IPS-18c (cell line): ENCODE measurements around the gene ADGRE3.
"Not testable (repeated sequence)": the region's sequence is repeated elsewhere in the genome, so short reads cannot be mapped to it uniquely, and the experiment has no call there.

Experiments used
- H3K4me3 ChIP-seq: 2 replicates; pipeline ENCODE4 v1.7.0; 2013; ENCODE audit warnings: low read depth, mild to moderate bottlenecking, low read length, moderate library complexity; ENCODE audit not compliant: insufficient read depth
- H3K9me3 ChIP-seq: one replicate; pipeline ENCODE4 v1.6.1; 2013; ENCODE audit warnings: mild to moderate bottlenecking, low read length, moderate library complexity; ENCODE audit not compliant: control insufficient read depth, insufficient read depth

ADGRE3 gene

DNA sequence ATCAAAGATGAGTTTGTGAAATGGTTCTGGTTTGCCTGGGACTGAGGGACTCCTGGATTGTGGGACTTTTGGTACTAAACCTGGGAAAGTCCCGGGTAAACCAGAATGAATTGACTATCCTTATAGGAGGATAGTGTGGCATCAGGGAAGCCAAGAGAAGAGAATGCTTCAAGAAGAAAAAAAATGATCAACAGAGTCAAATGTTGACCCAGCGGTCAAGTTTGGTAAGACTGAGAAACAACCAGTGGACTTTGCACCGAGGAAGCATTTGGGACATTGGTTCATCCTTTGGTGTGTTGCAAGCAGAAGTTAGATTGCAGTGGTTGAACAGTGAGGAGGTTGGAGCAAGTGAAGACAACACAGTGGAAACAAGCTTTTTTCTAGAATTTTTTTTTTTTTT, 58.2 kb downstream of the ADGRE3 start:
- Histone ChIP-seq H3K9me3 (no peaks in the 10 kb centered on the region), H3K4me3 (no peak overlapping the region)

DNA sequence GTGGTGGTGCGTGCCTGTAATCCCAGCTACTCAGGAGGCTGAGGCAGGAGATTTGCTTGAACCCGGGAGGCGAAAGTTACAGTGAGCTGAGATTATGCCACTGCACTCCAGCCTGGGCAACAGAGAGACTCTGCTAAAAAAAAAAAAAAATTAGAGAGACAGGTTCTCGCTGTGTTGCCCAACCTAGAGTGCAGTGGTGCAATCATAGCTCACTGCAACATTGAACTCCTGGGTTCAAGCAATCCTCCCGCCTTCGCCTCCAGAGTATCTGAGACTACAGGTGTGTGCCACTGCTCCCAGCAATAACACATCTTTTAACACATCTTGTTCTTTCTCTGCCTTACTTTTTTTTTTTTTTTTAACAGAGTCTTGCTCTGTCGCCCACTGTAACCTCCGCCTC, 59.0 kb downstream of the ADGRE3 start:
- H3K4me3 ChIP-seq, result no peak overlapping the region
- no peaks in the 10 kb centered on the region for H3K9me3 ChIP-seq

DNA sequence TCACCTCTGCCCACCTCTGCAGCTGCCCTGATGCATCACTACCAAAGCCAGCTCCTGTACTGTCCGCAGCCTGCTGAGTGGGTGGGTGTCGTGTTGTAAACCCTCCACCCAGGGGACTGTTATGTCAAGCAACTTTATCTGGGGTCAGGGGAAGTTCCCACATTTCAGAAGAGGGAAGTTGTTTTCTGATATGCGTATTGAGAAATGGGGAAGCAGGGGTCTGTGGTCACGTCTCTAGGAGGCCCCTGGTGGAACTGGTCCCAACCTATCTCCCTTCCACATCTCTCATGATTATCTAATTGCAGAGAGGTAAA, 60.6 kb downstream of the ADGRE3 start:
- Histone ChIP-seq H3K4me3 (no peak overlapping the region), H3K9me3 (no peaks in the 10 kb centered on the region)

DNA sequence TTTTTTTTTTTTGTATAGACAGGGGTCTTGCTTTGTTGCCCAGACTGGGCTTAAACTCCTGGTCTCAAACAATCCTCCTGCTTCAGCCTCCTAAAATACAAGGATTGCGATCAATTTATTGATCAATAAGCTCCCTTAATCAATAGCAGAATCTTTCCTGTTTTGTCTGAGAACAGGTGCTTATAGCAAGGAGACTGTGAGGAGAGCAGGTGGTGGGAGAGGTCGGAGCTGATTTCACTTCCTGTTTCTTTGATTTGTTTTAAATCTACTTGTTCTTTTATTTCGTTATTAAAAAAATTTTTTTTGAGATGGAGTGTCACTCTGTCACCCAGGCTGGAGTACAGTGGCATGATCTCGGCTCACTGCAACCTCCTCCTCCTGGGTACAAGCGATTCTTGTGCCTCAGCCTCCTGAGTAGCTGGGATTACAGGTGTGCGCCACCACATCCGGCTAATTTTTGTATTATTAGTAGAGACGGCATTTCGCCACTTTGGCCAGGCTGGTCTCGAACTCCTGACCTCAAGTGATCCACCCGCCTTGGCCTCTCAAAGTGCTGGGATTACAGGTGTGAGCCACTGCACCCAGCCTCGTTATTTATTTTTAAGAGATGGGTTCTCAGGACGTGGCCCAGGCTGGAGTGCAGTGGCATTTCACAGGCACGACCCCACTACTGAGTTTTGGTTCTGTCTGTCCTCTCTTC, 61.1 kb downstream of the ADGRE3 start:
- H3K4me3 ChIP-seq, H3K9me3 ChIP-seq: not testable (repeated sequence)

DNA sequence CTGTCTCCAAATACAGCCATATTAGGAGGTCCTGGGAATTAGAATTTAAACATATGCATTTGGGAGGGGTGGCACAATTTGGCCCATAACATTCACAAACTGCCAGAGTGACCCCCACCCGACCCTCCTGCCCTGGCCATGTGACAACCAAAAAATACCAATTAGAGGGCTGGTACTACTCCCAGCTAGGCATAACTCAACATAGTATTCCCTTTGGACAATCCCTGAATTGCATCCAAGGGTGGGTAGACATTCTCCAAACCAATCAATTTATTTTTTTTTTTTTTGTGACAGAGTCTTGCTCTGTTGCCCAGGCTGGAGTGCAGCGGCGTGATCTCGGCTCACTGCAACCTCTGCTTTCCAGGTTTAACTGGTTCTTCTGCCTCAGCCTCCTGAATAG, 62.0 kb downstream of the ADGRE3 start:
- no peak overlapping the region for H3K4me3 ChIP-seq
- no peaks in the 10 kb centered on the region for H3K9me3 ChIP-seq

DNA sequence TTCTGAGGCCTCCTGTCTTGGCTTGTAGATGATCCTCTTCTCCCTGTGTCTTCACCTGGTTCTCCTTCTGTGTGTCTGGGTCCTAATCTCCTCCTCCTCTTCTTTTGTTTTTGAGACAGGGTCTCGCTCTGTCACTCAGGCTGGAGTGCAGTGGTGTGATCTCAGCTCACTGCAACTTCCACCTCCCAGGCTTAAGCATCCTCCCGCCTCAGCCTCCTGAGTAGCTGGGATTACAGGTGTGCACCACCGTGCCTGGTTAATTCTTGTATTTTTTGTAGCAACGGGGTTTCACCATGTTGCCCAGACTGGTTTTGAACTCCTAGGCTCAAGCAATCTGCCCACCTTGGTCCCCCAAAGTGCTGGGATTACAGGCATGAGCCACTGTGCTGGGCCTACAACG, 62.4 kb downstream of the ADGRE3 start:
- not testable (repeated sequence) for H3K4me3 ChIP-seq, H3K9me3 ChIP-seq

DNA sequence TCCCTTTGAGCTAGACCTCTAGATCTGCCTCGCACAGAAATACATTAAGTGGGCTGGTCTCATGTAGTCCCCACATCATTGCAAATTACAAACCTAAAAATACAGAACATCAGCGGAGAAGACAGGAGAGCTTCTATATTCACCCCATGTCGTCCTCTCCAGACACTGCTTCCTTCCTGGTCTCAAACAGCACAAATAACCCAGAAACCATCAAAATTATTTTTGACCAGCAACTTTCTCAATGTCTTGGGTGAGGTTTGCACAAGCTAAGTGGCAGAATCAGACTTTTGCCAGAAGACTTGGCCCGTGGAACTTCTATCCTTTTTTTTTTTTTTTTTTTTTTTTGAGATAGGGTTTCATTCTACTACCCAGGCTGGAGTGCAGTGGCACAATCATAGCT, 63.6 kb downstream of the ADGRE3 start:
- no peak overlapping the region for H3K4me3 ChIP-seq
- no peaks in the 10 kb centered on the region for H3K9me3 ChIP-seq

DNA sequence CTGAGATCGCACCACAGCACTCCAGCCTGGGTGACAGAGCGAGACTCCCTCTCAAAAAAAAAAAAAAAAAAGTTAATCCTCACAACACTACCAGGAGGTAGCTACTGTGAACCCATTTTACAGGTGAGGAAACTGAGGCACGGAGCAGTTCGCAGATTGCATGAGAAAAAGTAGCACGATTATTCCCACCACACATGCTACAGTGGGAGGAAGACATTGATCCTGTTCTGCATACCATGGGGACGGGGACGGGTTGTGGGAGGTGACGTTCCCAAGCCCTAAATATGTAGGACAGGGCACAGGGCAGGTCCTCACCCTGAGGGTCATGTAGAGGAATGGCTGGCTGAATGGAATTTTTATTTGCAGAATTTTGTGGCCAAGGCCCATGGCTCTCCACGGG, 68.0 kb downstream of the ADGRE3 start:
- Histone ChIP-seq H3K9me3 (no peaks in the 10 kb centered on the region), H3K4me3 (no peak overlapping the region)

DNA sequence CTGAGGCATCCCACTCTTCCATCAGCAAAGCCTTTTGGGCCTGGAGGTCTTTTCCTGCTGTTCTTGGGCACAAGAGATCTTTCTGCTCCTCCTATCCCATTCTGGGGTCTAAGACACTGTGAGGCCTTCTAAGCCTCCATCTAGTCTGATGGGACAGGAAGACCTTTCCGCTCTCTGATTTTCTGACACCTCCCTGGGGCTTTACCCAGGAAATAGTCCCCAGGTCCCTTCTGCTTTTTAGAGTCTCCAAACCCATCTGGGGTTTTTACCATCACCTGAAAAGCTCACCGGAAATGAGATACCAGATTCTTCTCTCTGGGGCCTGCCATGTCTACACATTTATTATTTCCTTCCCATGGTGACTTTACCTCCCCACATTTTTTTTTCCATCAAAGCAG, 70.7 kb downstream of the ADGRE3 start:
- Histone ChIP-seq H3K4me3 (no peak overlapping the region), H3K9me3 (no peaks in the 10 kb centered on the region)

DNA sequence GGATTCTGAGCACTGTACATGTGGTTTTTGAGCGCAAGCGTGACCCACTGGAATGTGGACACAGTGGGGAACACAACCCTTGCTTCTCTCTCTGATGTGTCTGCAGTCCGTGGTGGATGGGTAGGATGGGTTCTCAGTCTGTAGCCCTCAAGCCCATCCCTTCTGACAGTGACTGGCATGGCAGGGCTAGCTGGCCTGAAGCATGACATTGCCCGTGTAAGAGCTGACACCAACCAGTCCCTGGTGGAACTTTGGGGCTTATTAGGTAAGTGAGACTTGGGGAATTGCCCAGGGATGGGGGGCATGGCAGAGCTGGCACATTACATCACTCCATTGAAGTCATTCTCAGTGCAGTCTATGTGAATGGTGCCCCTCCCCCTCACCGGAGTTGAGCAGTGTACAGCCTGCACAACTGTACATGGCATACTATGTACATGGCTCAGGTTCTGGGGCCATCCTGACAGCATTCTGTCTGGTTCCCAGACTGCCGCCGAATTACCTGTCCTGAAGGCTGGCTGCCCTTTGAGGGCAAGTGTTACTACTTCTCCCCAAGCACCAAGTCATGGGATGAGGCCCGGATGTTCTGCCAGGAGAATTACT, 75.0 kb downstream of the ADGRE3 start:
- no peaks in the 10 kb centered on the region for H3K9me3 ChIP-seq

DNA sequence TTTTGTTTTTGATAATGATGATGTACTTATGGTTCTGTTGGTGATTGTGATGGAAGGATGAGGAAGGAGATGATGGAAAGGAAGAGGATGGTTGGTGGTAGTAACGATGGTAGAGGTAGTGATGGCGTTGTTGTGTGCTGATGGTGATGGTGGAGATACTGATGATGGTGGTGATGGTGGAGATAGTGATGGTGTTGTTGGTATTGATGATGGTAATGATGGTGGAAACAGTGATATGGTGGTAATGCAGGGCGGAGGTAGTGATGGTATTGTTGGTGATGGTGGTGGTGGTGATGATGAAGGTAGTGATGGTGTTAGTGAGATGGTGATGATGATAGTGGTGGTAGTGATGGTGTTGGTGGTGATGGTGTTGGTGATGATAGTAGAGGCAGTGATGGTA, 79.1 kb downstream of the ADGRE3 start:
- Histone ChIP-seq H3K4me3 (no peak overlapping the region), H3K9me3 (no peaks in the 10 kb centered on the region)

More for the DNA sequence above, 75.0 kb downstream of the ADGRE3 start:
- no peak overlapping the region for H3K4me3 ChIP-seq

DNA sequence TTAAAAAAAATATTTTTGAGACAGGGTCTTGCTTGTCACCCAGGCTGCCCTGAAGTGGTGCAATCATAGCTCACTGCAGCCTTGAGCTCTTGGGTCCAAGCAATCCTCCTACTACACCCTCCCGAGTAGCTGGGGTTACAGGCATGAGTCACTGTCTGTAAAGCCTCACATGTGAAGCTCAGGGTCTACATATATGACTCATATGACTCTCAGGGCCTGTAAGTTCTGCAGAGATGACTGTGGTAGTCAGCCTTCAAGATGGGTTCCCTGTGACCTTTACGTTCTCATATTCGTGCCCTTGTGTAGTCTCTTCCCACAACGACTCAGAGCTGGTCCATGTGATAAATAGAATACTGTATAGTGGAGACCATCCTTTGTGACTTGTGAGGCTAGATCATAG, 85.2 kb downstream of the ADGRE3 start:
- not testable (repeated sequence) for H3K9me3 ChIP-seq, H3K4me3 ChIP-seq

DNA sequence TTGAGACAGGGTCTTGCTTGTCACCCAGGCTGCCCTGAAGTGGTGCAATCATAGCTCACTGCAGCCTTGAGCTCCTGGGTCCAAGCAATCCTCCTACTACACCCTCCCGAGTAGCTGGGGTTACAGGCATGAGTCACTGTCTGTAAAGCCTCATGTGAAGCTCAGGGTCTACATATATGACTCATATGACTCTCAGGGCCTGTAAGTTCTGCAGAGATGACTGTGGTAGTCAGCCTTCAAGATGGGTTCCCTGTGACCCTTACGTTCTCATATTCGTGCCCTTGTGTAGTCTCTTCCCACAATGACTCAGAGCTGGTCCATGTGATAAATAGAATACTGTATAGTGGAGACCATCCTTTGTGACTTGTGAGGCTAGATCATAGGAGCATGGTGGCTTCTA, 89.5 kb downstream of the ADGRE3 start:
- H3K4me3 ChIP-seq, H3K9me3 ChIP-seq: not testable (repeated sequence)

DNA sequence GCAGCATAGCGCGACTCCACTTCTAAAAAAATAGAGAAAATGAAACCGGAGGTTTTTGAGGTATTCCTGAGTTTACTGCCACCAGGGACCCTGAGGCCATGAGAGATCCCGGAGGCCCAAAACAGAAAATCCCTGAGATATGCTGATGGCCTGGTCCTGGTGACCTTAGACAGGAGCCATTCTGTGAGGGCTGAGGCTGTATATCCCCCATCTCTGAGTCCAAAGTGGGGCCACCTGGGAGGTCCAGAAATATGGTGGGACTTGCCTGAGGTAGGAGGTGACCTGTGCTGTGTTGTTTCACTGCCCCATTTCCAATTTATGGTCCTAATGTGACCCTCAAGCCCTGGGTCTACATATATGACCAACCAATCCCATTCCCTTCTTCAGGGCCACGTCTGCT, 90.3 kb downstream of the ADGRE3 start:
- H3K4me3 ChIP-seq, H3K9me3 ChIP-seq: not testable (repeated sequence)

DNA sequence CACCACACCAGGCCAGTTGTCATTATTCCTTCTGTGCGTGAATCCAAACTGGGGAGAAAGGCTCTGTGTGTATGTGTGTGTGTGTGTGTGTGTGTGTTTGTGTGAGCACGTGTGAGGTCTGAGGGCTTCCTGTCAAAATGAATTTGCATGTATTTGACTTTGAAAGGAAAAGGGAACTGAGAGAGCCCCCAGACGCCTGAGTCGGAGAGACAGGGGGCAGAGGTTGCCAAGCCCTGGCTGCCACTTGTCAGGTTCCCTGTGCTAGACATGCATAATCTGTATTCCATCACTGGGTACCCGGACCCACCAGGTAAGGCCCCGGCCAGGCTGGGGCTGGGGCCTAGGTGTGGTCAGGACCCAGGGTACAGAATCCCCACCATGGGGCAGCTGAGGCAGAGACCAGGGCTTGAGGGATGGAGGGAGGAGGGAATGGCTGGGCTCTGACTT, 91.7 kb downstream of the ADGRE3 start, which contains the start of gene CLEC17A:
TSS of gene CLEC17A (plus strand) at position 191 of the 447 bp plus-strand sequence. CDS start at position 268, 77 bp downstream.
- Histone ChIP-seq H3K9me3 (no peaks in the 10 kb centered on the region), H3K4me3 (no peak within 1 kb of the TSS)

DNA sequence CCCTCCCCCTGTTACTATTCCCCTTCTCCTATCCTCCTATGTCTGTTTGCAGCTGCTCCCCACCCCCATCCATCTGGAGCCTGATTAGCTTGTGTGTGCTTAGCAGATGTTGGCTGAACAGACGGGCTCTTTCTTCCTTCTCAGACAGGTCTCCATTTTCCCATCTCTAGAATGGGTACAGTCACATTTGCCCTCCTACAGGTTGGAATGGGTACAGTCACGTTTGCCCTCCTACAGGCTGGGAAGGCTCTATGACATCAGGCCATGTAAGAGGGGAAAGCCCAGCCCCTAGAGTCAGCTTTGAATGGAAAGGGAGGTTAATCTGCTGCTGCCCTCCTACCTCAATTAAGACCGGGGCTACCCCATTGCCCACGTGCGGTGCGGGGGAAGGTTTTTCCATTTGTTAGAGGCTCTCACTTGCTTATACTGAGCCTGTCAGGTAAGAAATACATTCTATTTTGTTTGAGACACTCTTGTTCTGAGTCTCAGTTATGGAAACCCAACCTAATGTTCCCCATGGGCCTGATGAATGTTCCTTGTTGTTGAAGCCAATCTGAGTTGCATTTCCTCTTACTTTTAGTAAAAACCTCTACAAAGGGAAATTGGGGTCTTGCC, 93.9 kb downstream of the ADGRE3 start:
- H3K9me3 ChIP-seq, result no peaks in the 10 kb centered on the region
- H3K4me3 ChIP-seq, result no peak overlapping the region

DNA sequence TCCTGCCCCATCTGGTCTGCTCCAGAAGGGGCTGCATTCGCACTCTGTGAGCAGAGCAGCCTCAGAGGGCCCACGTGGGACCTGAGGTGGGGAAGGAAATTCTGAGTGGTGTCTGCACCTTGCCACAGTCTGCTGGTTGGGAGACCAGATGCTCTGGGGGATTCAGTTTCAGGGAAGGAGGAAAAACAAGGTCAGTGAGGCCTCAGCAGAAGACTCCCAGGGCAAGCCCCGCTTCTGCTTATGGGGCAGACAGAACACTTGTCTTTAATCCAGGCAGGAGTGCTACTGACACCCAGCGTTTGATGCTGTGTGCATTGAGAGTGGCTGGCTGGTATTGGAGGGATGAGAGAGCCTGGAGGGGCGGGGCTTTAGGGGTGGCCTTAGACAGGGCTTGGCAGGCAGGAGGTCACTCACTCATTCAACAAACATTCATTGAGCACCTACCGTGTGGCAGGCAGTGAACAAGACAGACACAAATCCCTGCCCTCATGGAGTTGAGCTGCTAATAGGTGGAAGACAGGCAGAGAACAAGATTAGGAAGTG, 96.7 kb downstream of the ADGRE3 start:
- no peak overlapping the region for H3K4me3 ChIP-seq

DNA sequence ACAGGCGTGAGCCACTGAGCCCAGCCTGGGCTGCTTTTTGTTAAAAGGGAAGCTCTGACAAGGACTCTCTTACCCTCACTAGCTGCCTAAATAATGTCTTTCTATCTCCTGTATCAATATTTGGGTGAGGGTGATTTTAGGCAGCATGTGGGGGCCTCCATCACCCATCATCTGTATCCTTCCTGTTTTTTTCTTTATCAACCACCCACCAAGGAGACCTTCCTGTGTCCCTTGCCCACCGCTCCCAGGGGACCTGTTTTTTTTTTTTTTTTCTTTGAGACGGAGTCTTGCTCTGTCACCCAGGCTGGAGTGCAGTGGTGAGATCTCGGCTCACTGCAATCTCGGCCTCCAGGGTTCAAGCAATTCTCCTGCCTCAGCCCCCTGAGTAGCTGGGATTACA, 97.4 kb downstream of the ADGRE3 start:
- Histone ChIP-seq H3K4me3 (no peak overlapping the region), H3K9me3 (no peaks in the 10 kb centered on the region)

More for the DNA sequence above, 96.7 kb downstream of the ADGRE3 start:
- H3K9me3 ChIP-seq, result no peaks in the 10 kb centered on the region
